ENCODE results near the gene NUP214.
"Not testable (repeated sequence)": the region's sequence is repeated elsewhere in the genome, so short reads cannot be mapped to it uniquely, and the experiment has no call there.

Gene NUP214

DNA sequence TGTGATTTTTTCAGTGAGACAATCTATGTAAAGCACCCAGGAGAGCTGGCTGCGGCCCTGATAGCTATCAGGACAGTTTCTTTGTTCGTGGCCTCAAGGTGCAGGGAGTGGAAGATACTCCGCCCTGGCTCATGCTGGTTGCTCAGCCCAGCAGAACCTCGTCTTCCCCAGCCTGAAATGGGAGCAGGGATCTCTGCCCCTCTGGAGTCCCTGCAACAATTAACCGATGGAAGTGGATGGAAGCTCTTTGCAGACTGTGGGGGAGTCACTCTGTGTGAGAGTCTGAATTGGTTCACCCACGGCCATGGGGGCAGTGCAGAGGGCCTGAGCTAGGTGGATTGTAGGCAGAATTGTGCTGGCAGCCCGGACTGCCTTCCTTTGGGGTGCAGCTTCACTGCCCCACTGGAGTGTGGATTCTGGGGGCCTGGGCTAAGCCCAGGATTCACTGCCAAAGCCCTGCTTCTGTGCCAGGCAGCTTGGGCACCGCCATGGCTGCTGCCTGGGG, 26.2 kb upstream of the NUP214 start:
- H3K27me3 Mint-ChIP-seq (ENCODE audit: low read depth, poor library complexity) = peaks cover 10% of the 10 kb centered on the region
- no peaks in the 10 kb centered on the region for H3K36me3 Mint-ChIP-seq (ENCODE audit: low read depth)
- H3K4me1 Mint-ChIP-seq = peaks cover 62% of the 10 kb centered on the region
- H3K4me3 Mint-ChIP-seq = peak overlapping the region; percentile 70
- no peak for TF ChIP-seq CTCF (IDR thresholded peaks at IDR 0.05)
- no peaks in the 10 kb centered on the region for H3K9me3 Mint-ChIP-seq
- no peak for DNase-seq
- peak overlapping the region; percentile 75 for H3K27ac Mint-ChIP-seq

DNA sequence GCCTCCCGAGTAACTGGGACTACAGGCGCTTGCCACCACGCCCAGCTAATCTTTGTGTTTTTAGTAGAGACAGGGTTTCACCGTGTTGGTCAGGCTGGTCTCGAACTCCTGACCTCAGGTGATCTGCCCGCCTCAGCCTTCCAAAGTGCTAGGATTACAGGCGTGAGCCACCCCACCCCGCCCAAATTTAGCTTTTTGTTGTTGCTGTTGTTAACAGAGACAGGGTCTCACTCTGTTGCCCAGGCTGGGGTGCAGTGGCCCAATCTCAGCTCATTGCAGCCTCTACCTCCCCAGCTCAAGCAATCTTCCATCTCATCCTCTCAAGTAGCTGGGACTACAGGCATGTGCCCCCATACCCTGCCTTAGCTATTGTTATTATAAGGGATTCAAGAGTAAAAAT, 25.5 kb upstream of the NUP214 start:
- DNase-seq; H3K36me3 Mint-ChIP-seq (ENCODE audit: low read depth); H3K27me3 Mint-ChIP-seq (ENCODE audit: low read depth, poor library complexity); H3K4me3 Mint-ChIP-seq; H3K27ac Mint-ChIP-seq; H3K9me3 Mint-ChIP-seq: not testable (repeated sequence)
- peaks cover 65% of the 10 kb centered on the region for H3K4me1 Mint-ChIP-seq

DNA sequence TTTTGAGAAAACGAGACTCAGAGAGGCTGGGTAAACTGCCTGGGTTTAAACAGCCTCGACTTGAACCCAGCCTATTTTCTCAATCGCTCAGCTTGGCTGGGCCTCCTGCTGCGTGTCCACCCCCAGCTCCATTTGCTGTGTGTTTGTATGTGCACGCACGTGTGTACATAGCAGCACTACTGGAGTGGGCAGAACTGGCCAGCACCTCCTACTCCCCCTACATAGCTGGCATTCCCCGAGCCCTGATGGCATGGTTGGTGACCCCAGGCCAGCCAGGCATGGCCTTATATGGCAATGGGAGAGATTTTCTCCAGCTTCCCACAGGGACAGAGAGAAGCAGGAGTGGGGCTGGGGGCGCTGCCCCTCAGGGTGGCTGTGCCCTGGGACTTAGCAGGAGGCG, 24.9 kb upstream of the NUP214 start:
- H3K9me3 Mint-ChIP-seq = no peaks in the 10 kb centered on the region
- peak overlapping the region; percentile 80 for H3K27ac Mint-ChIP-seq
- H3K27me3 Mint-ChIP-seq (ENCODE audit: low read depth, poor library complexity) = peaks cover 7% of the 10 kb centered on the region
- peaks cover 65% of the 10 kb centered on the region for H3K4me1 Mint-ChIP-seq
- TF ChIP-seq CTCF (IDR thresholded peaks at IDR 0.05) = no peak
- H3K36me3 Mint-ChIP-seq (ENCODE audit: low read depth) = no peaks in the 10 kb centered on the region
- no peak for DNase-seq
- H3K4me3 Mint-ChIP-seq = no peak overlapping the region

DNA sequence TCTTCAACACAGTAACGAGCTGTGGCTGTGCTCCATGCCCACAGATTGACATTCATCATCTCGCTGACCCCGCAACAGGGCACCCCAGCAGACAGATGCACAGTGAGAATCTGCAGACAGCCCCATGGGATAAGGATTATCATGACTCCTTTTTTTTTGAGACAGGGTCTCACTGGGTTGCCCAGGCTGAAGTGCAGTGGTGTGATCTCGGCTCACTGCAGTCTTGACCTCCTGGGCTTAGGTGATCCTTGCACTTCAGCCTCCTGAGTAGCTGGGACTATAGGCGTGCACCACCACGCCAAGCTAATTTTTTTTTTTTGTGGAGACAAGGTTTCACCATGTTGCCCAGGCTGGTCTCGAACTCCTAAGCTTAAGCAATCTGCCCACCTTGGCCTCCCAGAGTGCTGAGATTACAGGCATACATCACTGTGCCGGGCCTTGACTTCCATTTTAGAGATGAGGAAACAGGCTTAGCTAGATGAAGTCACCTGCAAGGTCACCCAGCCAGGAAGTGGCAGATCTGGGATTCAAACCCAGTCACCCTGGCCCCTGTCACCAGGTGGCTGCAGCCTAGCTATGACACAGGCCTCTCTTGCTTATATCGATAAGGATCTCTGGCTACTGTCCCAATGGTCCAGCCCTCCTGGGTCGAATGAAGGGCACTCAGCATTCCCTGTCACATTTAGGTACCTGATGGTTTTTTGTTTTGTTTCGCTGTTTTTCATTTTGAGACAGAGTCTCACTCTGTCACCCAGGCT, 24.0 kb upstream of the NUP214 start:
- H3K4me1 Mint-ChIP-seq = peaks cover 60% of the 10 kb centered on the region
- no peaks in the 10 kb centered on the region for H3K9me3 Mint-ChIP-seq
- no peaks in the 10 kb centered on the region for H3K27me3 Mint-ChIP-seq (ENCODE audit: low read depth, poor library complexity)
- H3K4me3 Mint-ChIP-seq = no peak overlapping the region
- no peak for TF ChIP-seq CTCF (IDR thresholded peaks at IDR 0.05)
- DNase-seq = no peak
- H3K27ac Mint-ChIP-seq = no peak overlapping the region
- peaks cover 7% of the 10 kb centered on the region for H3K36me3 Mint-ChIP-seq (ENCODE audit: low read depth)

DNA sequence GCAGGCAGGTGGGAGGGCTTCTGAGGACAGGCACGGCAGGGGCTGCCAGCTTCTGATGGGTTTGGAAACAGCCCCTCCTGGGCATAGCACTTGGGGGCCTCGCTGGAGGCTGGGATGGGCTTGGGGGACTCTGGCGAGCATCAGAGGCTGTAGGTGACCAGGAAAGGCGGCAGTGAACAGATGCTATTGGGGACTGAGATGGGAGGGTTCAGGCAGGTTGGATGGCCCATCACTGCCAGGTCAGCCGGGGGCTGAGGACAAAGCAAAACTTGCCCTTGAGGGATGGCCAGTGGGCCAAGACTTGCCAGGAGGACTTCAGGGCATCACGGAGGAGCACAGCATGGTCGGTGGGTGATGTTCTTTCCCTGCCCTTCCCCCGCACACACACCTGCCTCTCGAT, 22.4 kb upstream of the NUP214 start:
- no peaks in the 10 kb centered on the region for H3K27me3 Mint-ChIP-seq (ENCODE audit: low read depth, poor library complexity)
- no peak for DNase-seq
- no peak overlapping the region for H3K27ac Mint-ChIP-seq
- H3K4me1 Mint-ChIP-seq = peaks cover 50% of the 10 kb centered on the region
- no peak overlapping the region for H3K4me3 Mint-ChIP-seq
- TF ChIP-seq CTCF (IDR thresholded peaks at IDR 0.05) = no peak
- peaks cover 14% of the 10 kb centered on the region for H3K36me3 Mint-ChIP-seq (ENCODE audit: low read depth)
- H3K9me3 Mint-ChIP-seq = no peaks in the 10 kb centered on the region

DNA sequence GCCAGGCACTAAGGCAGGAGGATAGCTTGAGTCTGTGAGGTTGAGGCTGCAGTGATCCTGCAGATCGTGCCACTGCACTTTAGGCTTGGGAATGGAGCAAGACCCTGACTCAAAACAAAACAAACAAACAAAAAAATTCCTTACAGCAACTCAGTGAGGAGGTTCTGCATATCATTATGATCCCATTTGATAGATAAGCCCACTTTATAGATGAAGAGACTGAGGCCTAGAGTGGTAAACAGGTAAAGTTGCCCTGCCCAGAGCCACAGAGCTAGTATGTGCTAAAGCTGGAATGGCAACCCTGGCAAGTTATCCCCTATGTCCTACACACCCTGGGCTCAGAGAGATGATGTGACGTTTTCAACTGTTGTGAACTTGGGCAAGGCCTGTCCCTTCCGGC, 21.9 kb upstream of the NUP214 start:
- no peak for TF ChIP-seq CTCF (IDR thresholded peaks at IDR 0.05)
- Mint-ChIP-seq H3K27ac (peak overlapping the region; percentile 36), H3K36me3 (ENCODE audit: low read depth) (peaks cover 14% of the 10 kb centered on the region), H3K9me3 (no peaks in the 10 kb centered on the region), H3K4me1 (peaks cover 45% of the 10 kb centered on the region), H3K4me3 (no peak overlapping the region), H3K27me3 (ENCODE audit: low read depth, poor library complexity) (no peaks in the 10 kb centered on the region)
- DNase-seq = no peak

All from nephron progenitor cell (in vitro differentiated cells).